NCI-H1694 (cell line): ENCODE data around the gene CKM.

ENCODE experiments used
- DNase-seq: peaks from one replicate; lab custom pipeline; 2025; lab: John Stamatoyannopoulos, UW

Gene CKM

DNA sequence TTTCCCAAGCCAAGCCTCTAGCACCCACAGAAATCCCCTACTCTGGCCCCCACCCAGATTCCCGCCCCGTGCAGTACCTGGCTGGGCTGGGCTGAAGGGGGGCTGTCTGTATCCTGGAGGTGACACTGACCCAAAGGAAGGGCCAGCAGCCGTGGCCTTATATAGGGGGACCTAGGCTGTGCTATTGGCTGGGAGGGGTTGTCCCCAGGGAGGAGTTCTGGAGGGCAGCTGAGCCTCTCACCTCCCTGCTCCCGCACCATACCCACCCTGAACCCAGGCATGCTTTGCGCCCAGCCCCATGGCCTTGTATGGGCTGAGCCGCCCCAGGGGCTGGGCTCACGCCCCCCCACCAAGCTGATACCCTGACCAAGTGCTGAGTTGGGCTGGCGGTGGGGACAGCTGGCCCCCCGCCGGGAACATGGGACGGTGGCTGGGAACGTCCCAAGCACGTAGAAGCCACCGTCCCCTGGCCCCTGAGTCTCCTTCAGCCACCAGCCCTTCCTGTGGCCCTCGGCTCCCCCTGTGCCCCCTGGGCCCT, at the start of gene CKM:
Gene CKM, minus strand, starts transcription at position 132 of the 538 bp plus-strand sequence. CDS start 3,162 bp downstream, outside the sequence.
- no peak for DNase-seq

DNA sequence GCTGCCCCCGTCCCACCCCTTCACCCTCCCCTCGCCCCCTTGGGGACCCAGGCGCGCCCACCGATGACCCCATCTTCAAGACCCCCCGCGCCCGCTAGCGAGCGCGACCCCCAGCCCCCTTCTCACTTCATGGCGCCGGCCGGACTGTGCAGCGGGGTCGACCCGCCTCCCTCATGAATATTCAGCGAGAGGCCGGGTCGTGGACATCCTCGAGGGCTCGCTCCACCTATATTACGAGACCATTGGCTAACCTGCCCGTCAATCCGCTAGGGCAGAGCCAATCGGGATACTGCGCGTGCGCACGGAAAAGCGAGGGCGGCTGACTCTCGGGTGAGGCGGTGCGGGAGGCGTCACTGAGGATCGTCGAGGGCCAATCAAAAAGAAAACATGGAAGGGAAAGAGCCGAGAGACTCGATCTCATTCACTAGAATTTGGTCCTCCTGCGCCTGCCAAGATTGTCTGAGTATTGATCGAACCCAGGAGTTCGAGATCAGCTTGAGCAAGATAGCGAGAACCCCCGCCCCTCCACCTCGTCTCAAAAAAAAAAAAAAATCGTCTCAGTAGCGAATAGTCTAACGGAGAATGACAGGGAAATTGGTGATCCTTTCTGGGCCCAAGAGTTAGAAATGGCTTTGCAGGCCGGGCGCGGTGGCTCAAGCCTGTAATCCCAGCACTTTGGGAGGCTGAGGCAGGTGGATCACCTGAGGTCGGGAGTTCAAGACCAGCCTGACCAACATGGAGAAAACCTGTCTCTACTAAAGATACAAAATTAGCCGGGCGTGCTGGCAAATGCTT, 47.9 kb upstream of the CKM start, which contains the start of gene ERCC2:
Gene ERCC2, minus strand, starts transcription at position 164 of the 795 bp plus-strand sequence. Its CDS starts 33 bp downstream, at position 131.
- DNase-seq = peak; percentile 97

DNA sequence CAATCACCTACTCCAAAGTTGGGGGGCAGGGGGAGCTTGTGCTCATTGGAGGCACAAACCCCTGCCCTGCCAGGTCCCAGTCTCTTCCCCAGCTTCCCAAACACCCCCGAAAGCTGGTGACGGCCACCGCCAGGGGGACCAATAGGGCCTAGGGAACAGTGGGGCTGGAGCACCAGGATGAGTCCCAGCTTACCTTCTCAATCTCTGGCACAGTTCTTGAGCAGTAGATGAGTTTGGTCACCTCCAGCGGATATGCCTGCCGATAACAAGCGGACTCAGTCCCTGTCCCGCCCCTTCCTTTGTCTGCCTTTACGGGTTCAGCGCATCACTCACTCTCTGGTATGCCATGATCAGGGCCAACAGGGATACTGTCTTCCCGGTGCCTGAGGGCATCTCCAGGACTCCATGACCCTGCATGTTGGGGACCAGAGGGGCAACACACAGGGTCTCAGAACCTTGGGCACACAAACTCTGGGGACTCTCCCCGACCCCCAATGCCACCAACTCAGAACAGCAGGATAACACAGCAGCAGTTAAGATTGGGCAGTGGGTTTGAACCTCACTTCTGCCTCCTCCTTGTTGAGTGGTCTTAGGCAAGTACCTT, 46.2 kb upstream of the CKM start:
- DNase-seq = no peak

DNA sequence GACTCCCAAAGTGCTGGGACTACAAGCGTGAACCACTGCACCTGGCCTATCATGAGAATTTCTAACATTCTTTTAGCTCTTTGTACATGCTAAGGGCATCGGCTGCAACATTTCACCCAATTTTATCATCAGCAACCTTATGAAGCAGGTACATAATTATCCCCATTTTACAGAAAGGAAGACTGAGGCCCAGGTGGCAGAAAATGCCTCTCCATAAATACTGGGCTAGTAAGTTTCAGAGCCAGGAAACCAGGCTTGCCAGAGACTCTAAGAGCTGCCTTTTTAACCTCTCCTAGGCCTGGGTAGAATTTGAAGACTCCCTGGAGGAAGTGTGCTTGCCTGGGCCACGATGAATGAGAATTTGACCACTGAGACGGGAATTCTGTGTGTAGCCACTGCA, 45.5 kb upstream of the CKM start:
- no peak for DNase-seq

DNA sequence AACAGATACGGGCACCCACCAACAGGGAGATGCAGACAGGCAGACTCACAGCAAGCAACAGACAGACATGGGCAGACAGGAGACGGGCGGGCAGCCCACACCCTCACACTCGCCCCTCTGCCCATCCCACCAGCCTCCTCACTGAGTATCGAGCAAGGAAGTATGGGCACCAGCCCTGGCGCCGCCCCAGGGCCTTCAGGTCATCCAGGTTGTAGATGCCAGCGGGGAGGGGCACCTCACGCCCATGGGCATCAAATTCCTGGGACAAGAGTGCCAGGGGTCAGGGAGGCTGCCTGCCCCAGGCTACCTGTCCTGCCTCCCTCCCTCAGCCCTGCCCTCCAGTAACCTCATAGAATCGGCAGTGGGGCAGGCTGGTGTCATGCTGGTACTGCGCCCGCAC, 42.0 kb upstream of the CKM start:
- DNase-seq = no peak

DNA sequence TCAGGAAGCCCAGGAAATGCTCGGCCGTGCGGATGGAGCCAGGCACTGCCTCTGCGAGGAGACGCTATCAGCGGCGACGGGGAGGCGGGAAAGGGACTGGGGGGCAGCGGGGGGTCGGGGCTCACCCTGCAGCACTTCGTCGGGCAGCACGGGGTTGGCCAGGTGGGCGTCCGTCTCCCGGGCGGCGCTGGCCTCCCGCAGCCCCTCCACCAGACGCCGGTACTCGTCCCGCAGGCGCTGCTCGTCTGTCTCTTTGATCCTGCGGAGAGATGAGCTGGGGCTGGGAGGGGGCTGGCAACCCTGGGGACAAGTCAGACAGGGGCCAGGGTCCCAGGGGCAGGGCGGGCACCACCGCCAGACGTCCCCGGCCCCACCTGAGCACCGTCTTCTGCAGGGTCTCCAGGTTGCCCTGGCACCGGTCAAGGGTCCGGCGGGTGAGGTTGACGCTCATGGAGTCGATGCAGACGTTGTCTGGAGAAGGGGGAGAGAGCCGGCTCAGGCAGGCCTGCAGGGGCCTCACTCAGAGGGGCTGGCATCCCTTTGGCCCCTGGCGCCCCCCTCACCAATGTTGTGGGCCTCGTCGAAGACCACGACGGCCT, 41.3 kb upstream of the CKM start:
- no peak for DNase-seq

DNA sequence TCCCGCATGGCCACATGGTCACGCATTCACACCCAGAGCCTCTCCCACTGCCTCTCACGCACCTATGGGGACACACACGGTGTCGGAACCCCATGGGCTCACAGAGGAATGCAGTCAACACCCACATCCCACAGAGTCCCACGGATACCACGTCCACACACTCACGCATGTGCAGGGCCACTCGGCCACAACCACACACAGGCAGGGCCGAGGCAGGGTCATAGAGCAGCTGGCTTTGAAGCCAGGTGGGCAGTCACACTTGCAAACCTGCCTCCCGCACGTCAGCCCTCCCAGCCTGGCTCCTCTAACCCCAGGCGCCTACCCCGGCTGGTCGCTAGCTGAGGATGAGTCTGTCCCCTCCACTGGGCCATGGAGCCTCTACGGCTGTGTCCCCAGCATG, 39.6 kb upstream of the CKM start:
- DNase-seq = no peak

DNA sequence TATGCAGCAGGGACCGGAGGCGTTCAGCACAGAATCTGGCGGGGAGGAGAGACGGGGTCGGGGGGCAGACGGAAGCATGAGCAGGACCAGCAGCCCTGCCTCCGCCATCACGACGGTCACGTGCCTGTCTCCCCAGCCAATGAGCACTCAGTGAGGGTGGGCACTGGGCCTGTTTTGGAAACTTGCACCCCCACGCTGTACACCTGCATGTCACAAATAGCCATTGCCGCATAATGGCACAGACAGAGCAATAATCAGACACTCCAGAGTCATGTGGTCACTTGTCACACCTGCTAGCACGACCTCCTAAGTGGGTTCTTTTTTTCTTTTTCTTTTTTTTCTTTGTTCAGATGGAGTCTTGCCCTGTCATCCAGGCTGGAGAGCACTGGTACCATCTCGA, 38.9 kb upstream of the CKM start:
- DNase-seq = no peak

DNA sequence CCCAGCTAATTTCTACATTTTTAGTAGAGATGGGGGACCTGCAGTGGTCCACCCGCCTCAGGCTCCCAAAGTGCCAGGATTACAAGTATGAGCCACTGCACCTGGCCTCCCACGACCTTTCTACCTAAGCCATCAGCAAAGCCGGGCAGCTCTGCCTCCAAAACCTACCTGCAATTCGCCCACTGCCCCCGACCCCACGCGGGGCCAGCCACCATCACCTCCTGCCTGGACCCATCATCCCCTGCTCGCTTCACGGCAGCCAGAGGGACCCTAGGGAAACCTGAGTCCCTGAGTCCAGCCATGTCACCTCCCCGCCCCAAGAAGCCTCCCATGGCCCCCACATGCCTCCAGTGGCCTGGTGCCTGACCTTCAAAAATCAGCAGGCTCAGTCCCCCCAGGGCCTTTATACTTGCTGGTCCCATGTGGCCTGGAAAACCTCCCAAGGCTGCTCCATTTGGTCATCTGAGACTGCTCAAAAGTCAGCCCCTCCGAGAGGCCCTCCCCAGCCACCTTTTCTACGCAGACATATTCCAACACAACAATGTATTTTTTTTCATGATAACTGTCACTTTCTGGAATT, 35.6 kb upstream of the CKM start:
- no peak for DNase-seq

DNA sequence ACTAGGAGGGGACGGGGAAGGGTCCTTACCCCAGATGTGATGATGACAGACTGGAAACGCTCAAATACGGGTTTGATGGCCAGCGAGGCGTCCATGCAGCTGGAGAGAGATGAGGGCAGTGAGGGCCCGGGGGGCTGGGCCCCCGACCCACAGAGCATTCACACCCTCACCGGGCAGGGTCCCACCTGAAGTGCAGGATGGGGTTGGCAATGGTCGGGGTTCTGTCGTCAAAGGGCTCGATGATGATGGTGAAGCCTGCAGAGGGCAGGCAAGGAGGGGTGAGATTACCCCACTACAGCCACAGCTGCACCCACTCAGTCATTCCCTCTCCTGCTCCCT, 34.7 kb upstream of the CKM start:
- no peak for DNase-seq

DNA sequence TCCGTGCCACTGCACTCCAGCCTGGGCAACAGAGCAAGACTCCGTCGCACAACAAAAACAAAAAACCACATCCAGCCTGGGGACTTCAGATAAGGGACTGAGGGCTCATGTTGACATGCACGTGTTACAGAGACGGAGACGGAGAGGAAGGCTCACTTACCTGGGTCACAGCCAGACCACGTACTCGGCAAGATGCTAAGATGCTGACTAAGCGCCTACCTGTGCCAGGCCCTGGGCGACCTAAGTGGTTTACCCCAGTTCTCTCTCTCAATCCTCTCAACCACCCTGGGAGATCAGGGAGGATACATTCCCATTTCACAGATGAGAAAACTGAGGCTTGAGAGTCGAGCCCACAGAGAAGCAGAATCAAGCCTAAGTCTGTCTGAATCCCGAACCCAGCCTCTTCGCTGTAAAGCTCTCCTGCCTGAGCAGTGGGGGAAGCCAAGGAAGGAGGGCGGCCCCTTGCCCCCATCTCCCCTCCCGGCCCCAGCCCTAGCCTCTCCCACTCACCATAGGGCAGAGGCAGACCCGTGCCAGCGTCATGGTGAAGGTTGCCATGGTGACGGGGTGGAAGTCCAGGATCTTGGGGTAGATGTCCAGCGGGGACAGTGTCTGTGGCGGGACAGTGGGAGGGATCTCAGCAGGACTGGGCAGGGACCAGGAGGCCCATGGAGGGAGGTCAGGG, 34.2 kb upstream of the CKM start:
- DNase-seq = no peak

DNA sequence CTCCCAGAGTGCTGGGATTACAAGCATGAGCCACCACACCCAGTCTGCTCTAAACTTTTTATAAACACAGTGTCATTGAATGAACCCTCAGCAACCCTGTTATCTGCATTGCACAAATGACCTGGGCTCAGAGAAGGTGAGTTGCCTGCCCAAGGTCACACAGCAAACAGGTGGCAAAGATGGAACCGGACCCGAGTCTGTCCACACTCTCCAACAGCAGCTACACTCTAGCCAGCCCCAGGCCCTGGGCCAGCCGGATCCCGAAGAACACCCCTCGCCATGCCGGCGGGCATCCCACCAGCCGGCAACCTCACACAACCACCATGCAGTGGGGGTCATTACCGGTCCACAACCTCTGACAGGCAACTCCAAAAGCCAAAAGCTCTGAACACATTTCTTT, 33.2 kb upstream of the CKM start:
- no peak for DNase-seq

DNA sequence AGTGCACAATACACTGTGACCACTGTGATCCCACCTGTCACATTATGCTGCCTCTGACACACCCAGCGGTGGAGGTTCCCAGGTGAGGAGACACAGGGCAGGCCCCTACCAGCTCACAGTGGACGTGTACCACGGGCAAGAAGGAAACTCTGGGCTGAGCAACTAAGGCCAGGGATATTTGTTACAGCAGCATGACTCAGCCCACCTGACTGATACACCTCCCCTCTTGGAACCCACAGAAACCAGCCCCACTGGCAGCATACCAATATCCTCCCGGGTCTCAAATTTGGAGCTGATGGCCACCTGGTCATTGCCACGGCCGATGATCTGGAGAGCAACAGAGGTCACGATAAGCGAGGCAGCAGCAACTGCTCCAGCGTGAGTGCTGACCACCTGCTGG, 32.7 kb upstream of the CKM start:
- DNase-seq = no peak

DNA sequence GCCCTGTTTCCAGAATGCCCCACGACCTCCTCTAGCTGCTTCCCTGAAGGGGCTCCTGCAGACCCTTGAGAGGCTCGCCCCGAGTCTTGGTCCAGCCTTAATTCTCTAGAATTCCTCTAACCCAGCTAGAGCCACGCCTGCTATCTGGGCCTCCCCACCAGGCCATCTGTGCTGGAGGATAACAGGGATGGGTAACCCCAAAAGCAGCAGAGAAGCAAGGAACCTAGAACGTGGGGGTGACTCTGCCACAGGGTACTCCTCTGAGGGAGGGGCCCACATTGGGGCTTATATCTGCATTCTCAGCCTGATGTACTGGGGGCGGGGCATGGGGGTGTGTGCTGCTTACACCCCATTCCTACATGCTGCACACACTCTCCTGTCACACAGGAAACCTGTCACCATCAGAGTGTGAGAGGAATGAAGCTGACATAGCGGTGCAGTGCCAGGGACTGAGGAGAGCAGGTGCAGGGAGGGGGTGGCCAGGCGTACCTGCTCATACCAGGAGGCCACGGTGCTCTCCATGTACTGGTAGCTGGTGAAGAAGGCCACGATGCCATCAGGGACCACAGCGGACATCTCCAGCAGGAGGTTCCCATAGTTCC, 31.7 kb upstream of the CKM start:
- DNase-seq = no peak

DNA sequence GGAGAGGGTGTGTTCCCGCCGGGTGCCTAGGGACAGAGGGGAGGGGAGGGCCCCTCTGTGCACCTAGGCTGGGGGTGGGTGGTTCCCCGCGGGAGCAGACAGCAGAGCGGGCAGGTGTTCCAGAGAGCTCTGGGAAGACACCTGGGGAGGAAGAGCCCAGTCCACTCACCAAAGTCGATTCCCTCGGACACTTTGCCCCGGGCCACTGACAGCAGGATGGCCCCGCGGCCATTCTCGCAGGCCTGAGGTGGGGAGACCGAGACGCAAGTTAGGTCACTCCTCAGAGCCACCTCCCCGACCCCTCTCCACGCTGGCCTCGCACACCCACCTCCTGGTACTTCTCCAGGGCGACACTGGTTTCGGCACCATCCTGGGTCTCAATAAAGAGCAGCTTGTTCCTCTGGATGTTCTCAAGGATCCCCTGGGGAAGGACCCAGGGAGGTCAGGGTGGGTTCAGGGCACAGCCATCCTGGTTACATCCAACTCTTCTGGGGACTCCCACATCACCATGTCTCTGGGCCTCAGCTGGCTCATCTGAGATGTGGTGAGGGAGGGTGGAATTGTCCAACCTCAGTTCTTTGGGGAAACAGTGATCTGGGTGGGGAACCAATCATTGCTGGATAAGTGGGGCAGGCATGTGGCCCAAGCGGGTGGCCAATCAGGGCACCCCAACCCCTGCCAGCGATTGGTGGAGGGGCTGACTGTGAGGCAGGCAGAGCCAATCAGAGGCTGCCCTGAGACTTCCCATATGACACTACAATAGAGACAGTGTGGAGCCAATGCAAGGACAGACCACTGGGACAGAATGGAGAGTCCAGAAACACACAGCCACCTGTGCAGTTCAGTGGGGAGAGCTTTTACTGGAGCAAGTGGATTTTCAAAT, 30.5 kb upstream of the CKM start:
- no peak for DNase-seq

DNA sequence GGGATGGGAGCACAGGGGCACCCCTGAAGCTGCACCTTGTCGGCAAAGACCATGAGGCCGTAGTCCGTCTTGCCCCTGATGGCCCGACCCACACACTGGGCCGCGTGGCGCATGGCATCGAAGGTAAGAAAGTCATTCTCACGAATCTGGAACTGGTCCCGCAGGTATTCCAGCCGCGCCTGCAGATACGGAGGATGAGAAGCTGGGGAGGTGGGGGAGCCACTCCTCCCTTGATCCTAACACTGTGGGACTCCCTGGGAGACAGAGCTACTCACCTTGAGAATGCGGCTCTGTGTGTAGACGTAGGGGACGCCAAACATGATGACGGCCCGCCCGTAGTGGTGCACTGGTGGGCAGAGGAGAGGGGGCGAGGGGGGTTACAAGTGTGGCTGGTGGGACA, 29.8 kb upstream of the CKM start:
- no peak for DNase-seq

DNA sequence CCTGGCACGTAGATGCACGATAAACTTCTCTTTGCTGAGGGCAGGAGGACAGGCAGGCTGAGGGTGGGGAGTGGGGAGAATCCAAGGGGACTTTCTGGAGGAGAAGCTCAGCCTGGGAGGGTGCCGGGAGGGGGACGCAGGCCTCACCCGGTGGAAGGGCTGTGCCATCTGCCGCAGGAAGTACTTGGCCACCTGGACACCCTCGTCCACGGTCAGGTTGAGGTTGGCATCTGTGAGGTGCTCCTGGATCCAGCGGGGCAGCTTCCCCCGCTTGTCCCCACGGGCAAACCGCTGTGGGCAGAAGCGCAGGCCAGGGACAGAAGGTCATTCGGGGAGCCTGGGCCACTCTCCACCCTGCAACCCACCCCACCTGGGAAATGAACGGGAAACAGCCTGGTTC, 29.4 kb upstream of the CKM start:
- DNase-seq = no peak

DNA sequence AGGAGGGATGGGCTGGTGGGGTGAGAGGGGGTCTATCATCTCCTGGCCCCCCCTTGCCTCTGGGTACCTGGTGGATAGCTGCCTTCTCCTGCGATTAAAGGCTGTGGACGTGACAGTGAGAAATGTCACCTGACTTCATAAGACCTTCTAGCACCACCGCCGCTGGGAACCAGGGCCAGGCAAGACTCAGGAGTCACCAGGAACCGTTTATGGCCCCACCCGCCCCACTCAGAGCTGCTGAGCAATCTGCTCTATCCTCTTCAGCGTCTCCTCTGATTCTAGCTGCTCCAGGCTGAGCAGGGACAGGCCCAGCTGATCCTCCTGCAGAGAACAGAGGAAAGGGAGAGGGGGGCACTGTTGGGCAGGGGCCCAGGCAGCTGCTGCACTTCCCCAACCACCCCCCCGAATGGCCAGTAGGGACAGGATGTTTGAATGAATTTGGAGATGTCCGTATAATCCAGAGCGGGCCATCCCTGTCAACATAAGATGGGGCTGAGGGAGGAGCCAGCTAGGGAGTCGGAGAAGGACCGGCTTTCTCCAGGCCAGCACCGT, 28.8 kb upstream of the CKM start:
- DNase-seq = no peak

DNA sequence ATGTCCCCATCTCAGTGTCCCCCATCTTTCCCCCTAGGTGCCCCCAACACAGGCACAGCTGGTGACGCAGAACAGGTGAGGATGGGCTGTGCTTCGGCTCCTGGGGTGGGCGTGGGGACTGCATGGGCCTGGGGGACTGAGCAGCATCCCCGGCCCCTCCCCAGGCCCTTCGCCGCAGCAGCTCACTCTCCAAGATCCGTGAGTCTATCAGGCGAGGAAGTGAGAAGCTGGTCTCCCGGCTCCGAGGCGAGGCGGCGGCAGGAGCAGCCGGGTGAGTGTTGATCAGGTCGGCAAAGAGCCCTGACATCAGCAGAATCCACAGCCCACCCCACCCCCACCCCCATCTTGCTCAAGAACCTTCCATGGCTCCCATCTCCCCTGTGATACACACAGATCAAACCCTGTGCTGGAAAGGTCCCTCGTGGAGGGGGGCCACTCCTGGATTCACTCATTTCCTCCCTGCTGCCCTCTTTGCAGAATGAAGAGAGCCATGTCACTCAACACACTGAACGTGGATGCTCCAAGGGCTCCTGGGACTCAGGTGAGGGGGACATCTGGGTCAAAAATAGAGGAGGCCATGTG, 27.9 kb upstream of the CKM start:
- no peak for DNase-seq

DNA sequence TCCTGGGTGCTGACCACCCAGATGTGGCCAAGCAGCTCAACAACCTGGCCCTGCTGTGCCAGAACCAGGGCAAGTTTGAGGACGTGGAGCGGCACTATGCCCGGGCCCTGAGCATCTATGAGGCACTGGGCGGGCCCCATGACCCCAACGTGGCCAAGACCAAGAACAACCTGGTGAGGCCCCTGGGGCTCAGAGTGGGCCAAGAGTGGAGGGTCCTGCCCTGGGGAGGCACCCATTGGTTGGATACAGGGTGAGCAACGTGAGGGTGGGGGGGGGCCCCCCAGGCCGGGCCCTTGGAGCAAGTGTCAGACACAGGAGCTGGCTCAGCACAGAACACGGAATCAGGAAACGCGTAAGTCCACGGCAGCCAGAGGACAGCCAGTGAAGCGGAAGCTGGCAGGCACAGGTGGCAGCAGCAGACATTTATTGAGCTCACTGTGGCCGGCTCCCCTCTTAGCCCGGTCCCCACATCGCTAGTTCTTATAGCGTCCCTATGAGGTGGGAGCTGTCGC, 26.8 kb upstream of the CKM start:
- no peak for DNase-seq
